ENCODE data around the gene ETV3L.

ETV3L gene

GRCh38 chr1:157124855-157125254 is 25.2 kb upstream of the ETV3L start:
- ChIA-PET POLR2A (interaction anchor here (0.6 kb wide), 2 partner anchors 14 to 20 kb away, joined by 3 to 6 read pairs; no protein-coding TSS in a partner anchor), CTCF (no interaction called here)

GRCh38 chr1:157119448-157119847 is 19.8 kb upstream of the ETV3L start:
- Histone ChIP-seq H3K36me3 (ENCODE audit: control insufficient read depth in 2 of 2, insufficient read depth in 1 of 2, low read length in 2 of 2) (peaks cover 0 to 39% of the 10 kb centered on the region in 2 experiments; a peak in 2 of 3 replicates), H3K27ac (ENCODE audit: extremely low read depth, low read depth, low read length) (no peak overlapping the region), H3K4me1 (ENCODE audit: control insufficient read depth, insufficient read depth, low read length) (no peaks in the 10 kb centered on the region), H3K4me3 (ENCODE audit: low read depth, low read length) (no peak overlapping the region), H3K9me3 (ENCODE audit: control insufficient read depth, insufficient read depth, low read depth, low read length) (no peaks in the 10 kb centered on the region)
- ChIA-PET POLR2A (no interaction called here), CTCF (no interaction called here)
- TF ChIP-seq MZF1 (tag by site-specific recombination; IDR thresholded peaks at IDR 0.05; ENCODE audit: borderline replicate concordance) (no peak), ZNF37A (tag by site-specific recombination; IDR thresholded peaks at IDR 0.05) (no peak), AEBP2 (tag by site-specific recombination; IDR thresholded peaks at IDR 0.05; ENCODE audit: borderline replicate concordance) (no peak), ZFP3 (tag by site-specific recombination; IDR thresholded peaks at IDR 0.05; ENCODE audit: low read depth) (no peak), GFI1B (tag by site-specific recombination; IDR thresholded peaks at IDR 0.05) (no peak), KLF16 (tag by site-specific recombination; IDR thresholded peaks at IDR 0.05) (no peak)

More at GRCh38 chr1:157124855-157125254, 25.2 kb upstream of the ETV3L start:
- Histone ChIP-seq H3K36me3 (ENCODE audit: control insufficient read depth in 2 of 2, insufficient read depth in 1 of 2, low read length in 2 of 2) (peaks cover 19 to 84% of the 10 kb centered on the region in 2 experiments), H3K9me3 (ENCODE audit: control insufficient read depth, insufficient read depth, low read depth, low read length) (no peaks in the 10 kb centered on the region), H3K27ac (ENCODE audit: extremely low read depth, low read depth, low read length) (no peak overlapping the region), H3K4me1 (ENCODE audit: control insufficient read depth, insufficient read depth, low read length) (no peaks in the 10 kb centered on the region), H3K4me3 (ENCODE audit: low read depth, low read length) (no peak overlapping the region)
- TF ChIP-seq ZSCAN5A (tag by site-specific recombination; IDR thresholded peaks at IDR 0.05) (no peak), IKZF3 (tag by site-specific recombination; IDR thresholded peaks at IDR 0.05) (no peak), ZBTB44 (tag by site-specific recombination; IDR thresholded peaks at IDR 0.05) (no peak), MZF1 (tag by site-specific recombination; IDR thresholded peaks at IDR 0.05; ENCODE audit: borderline replicate concordance) (no peak), ZNF202 (tag by site-specific recombination; IDR thresholded peaks at IDR 0.05; ENCODE audit: borderline replicate concordance) (no peak), ZNF335 (tag by site-specific recombination; conservative IDR thresholded peaks at IDR 0.05) (no peak), ZNF600 (tag by site-specific recombination; IDR thresholded peaks at IDR 0.05) (no peak), SCRT1 (tag by site-specific recombination; IDR thresholded peaks at IDR 0.05; ENCODE audit: borderline replicate concordance) (no peak), ZIC2 (tag by site-specific recombination; IDR thresholded peaks at IDR 0.05) (no peak), ZNF596 (tag by site-specific recombination; IDR thresholded peaks at IDR 0.05) (no peak), KLF8 (tag by site-specific recombination; IDR thresholded peaks at IDR 0.05) (no peak), ZFHX2 (tag by site-specific recombination; conservative IDR thresholded peaks at IDR 0.05) (no peak), HIC1 (tag by site-specific recombination; IDR thresholded peaks at IDR 0.05) (no peak), ZNF624 (tag by site-specific recombination; IDR thresholded peaks at IDR 0.05) (no peak), ZFP3 (tag by site-specific recombination; IDR thresholded peaks at IDR 0.05; ENCODE audit: low read depth) (no peak), ZNF623 (tag by site-specific recombination; IDR thresholded peaks at IDR 0.05) (no peak), ZBTB1 (tag by site-specific recombination; IDR thresholded peaks at IDR 0.05) (no peak)

Data from HEK293 (cell line).